ENCODE measurements around the gene PRKN.

The PRKN gene

GRCh38 chr6:161727083-161727833 is 1000.3 kb downstream of the PRKN start:
- no peak overlapping the region for H3K4me3 ChIP-seq (ENCODE audit: low read length)
- TF ChIP-seq ZNF274 (IDR thresholded peaks at IDR 0.05; ENCODE audit: low read depth, low read length) = no peak

- H3K4me3 ChIP-seq (ENCODE audit: low read length) = no peak overlapping the region
- TF ChIP-seq ZNF274 (IDR thresholded peaks at IDR 0.05; ENCODE audit: low read depth, low read length) = no peak
Measured at GRCh38 chr6:161722394-161722793, 1005.2 kb downstream of the PRKN start.

- TF ChIP-seq ZNF274 (IDR thresholded peaks at IDR 0.05; ENCODE audit: low read depth, low read length) = no peak
- H3K4me3 ChIP-seq (ENCODE audit: low read length) = no peak overlapping the region
Measured at GRCh38 chr6:161721511-161721910, 1006.1 kb downstream of the PRKN start.

GRCh38 chr6:161716176-161716575 is 1011.4 kb downstream of the PRKN start:
- H3K4me3 ChIP-seq (ENCODE audit: low read length) = no peak overlapping the region
- no peak for TF ChIP-seq ZNF274 (IDR thresholded peaks at IDR 0.05; ENCODE audit: low read depth, low read length)

- H3K4me3 ChIP-seq (ENCODE audit: low read length) = no peak overlapping the region
- no peak for TF ChIP-seq ZNF274 (IDR thresholded peaks at IDR 0.05; ENCODE audit: low read depth, low read length)
Measured at GRCh38 chr6:161711938-161712337, 1015.6 kb downstream of the PRKN start.

GRCh38 chr6:161711515-161711914 is 1016.1 kb downstream of the PRKN start:
- TF ChIP-seq ZNF274 (IDR thresholded peaks at IDR 0.05; ENCODE audit: low read depth, low read length) = no peak
- H3K4me3 ChIP-seq (ENCODE audit: low read length) = no peak overlapping the region

GRCh38 chr6:161710698-161711097 is 1016.9 kb downstream of the PRKN start:
- no peak overlapping the region for H3K4me3 ChIP-seq (ENCODE audit: low read length)
- no peak for TF ChIP-seq ZNF274 (IDR thresholded peaks at IDR 0.05; ENCODE audit: low read depth, low read length)

- TF ChIP-seq ZNF274 (IDR thresholded peaks at IDR 0.05; ENCODE audit: low read depth, low read length) = no peak
- no peak overlapping the region for H3K4me3 ChIP-seq (ENCODE audit: low read length)
Measured at GRCh38 chr6:161701056-161701455, 1026.5 kb downstream of the PRKN start.

- TF ChIP-seq ZNF274 (IDR thresholded peaks at IDR 0.05; ENCODE audit: low read depth, low read length) = no peak
- no peak overlapping the region for H3K4me3 ChIP-seq (ENCODE audit: low read length)
Measured at GRCh38 chr6:161696801-161697200, 1030.8 kb downstream of the PRKN start.

- TF ChIP-seq ZNF274 (IDR thresholded peaks at IDR 0.05; ENCODE audit: low read depth, low read length) = no peak
- no peak overlapping the region for H3K4me3 ChIP-seq (ENCODE audit: low read length)
Measured at GRCh38 chr6:161694995-161695394, 1032.6 kb downstream of the PRKN start.

- no peak overlapping the region for H3K4me3 ChIP-seq (ENCODE audit: low read length)
- TF ChIP-seq ZNF274 (IDR thresholded peaks at IDR 0.05; ENCODE audit: low read depth, low read length) = no peak
Measured at GRCh38 chr6:161686655-161687054, 1040.9 kb downstream of the PRKN start.

GRCh38 chr6:161684731-161685475 is 1042.7 kb downstream of the PRKN start:
- no peak for TF ChIP-seq ZNF274 (IDR thresholded peaks at IDR 0.05; ENCODE audit: low read depth, low read length)
- no peak overlapping the region for H3K4me3 ChIP-seq (ENCODE audit: low read length)

GRCh38 chr6:161683400-161683799 is 1044.2 kb downstream of the PRKN start:
- no peak overlapping the region for H3K4me3 ChIP-seq (ENCODE audit: low read length)
- TF ChIP-seq ZNF274 (IDR thresholded peaks at IDR 0.05; ENCODE audit: low read depth, low read length) = no peak

GRCh38 chr6:161682982-161683381 is 1044.6 kb downstream of the PRKN start:
- no peak overlapping the region for H3K4me3 ChIP-seq (ENCODE audit: low read length)
- no peak for TF ChIP-seq ZNF274 (IDR thresholded peaks at IDR 0.05; ENCODE audit: low read depth, low read length)

GRCh38 chr6:161679980-161680538 is 1047.5 kb downstream of the PRKN start:
- TF ChIP-seq ZNF274 (IDR thresholded peaks at IDR 0.05; ENCODE audit: low read depth, low read length) = no peak
- no peak overlapping the region for H3K4me3 ChIP-seq (ENCODE audit: low read length)

All from GM08714 (cell line).